Hematopoietic multipotent progenitor cell treated with erythropoietin and hydrocortisone succinate and interleukin-3 and kit ligand, for 15 days (in vitro differentiated cells): Measurements from ENCODE around the gene JAK1.

Experiments
- DNase-seq: peaks from one replicate; pipeline ENCODE4 v3.0.0-alpha.2; 2015; ENCODE audit warnings: low spot score

JAK1 gene

DNA sequence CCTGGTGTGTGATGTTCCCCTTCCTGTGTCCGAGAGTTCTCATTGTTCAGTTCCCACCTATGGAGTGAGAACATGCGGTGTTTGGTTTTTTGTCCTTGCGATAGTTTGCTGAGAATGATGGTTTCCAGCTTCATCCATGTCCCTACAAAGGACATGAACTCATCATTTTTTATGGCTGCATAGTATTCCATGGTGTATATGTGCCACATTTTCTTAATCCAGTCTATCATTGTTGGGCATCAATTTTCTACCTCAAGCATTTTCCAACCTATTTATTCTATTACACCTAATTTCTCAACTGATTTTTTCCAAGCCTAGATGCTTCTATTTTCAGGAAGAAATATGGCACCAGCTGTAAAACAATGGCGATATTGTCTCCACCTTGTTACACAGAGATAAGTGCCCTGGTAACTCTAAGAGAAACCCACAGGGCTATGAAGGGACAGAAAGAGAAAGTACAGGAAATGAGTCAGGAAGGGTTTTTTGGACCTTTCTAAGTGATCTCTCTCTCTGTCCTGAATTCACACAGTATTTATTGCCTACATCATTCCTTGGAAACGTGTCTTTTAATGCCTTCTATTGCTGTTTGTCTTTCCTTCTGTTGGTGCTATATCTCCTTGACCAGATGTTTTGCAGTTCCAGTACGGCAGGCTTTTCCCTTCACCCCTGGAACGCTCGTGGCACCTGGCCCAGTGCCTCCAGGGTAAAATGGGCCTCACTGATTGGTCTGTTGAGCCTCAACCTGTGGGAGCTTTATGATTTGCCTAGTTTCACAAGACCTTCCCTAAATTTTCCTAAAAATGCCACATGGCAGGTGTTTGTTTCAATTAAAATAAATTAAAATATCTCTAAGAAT is 14.6 kb upstream of the JAK1 start:
- no peak for DNase-seq

GRCh38 chr1:64979358-64979757 is 13.0 kb upstream of the JAK1 start:
- DNase-seq, result no peak

- DNase-seq, result no peak
Observed at GRCh38 chr1:64976361-64976760, 10.0 kb upstream of the JAK1 start.

DNA sequence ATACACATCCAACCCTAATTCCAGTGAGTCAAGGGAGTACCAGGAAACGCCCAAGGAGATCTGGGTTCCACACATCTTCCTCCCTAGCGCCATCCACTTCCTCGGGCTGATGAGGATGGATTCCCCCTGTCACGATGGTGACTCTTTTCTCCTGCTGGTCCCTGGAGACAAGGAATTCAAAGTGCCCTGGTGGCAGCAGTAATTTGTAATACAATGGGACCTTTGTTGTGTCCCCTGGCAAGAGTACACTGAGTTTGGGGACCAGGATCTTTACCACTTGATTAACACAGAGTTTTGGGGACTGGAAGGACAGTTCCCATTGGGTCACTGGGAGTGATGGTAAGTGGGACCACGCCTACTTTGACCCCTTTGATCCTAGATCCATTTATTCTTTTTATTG is 9.4 kb upstream of the JAK1 start:
- no peak for DNase-seq

- no peak for DNase-seq
Observed at GRCh38 chr1:64975127-64975526, 8.8 kb upstream of the JAK1 start.

- no peak for DNase-seq
Observed at GRCh38 chr1:64974288-64974825, 8.0 kb upstream of the JAK1 start.

DNA sequence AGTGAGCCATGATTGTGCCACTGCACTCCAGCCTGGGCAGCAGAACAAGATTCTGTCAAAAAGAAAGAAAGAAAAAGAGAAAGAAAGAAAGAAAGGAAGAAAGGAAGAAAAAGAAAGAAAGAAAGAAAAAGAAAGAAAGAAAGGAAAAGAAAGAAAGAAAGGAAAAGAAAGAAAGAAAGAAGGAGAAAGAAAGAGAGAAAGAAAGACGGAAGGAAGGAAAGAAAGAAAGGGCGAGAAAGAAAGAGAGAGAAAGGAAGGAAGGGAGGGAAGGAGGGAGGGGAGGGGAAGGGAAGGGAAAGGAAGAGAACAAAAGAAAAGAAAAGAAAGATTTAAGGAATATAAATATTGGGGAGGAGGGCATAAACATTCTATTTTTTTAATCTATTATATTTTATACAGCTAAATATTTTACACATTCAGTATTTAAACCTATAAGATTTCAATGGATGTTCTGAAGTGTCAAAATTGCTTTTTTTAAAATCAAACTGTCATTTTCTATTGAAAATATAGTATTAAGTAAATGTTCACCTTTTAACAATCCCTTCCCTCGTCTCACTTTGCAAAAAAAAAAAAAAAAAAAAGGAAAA is 6.8 kb upstream of the JAK1 start:
- no peak for DNase-seq

GRCh38 chr1:64969305-64970046 is 3.1 kb upstream of the JAK1 start:
- no peak for DNase-seq

DNA sequence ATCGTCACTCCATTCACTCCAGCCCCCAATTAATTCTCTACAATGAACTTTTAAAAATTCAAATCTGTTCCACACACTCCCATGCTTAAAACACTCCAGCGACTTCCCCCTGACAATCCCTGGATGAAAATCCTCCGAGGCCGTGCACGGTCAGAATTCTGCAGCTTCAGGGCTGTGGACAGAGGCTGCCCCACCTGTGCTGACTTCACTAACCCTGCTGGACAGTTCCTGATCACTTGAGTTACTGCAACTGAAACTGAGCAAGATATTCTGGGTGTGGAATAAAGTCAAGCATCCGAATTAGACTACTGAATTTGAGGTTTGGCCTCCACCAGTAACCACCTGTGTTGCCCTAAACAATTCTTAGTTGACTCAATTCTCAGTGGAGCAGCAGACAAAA is 1.0 kb upstream of the JAK1 start:
- no peak for DNase-seq

- DNase-seq, result no peak
Observed at GRCh38 chr1:64965366-64966157, 787 bp downstream of the JAK1 start.

- DNase-seq, result no peak
Observed at GRCh38 chr1:64963466-64963865, 2.9 kb downstream of the JAK1 start.

DNA sequence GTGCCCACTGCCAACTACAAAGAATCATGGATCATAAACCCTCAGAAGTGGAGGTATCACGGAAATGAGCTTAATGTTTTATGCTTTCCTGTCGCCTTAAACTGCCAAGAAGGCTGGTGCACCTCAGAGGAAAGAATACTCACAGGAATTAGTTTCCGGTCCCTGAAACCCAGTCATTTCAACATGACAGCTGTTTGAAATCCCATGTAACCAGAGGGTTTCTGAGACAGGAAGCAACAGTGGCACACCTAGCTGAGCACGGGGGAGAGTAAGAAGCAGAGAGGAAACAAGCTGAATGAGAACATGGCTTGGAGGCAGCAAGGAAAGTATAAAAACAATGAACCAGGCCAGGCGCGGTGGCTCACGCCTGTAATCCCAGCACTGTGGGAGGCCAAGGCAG is 3.9 kb downstream of the JAK1 start:
- no peak for DNase-seq

GRCh38 chr1:64961923-64962322 is 4.4 kb downstream of the JAK1 start:
- DNase-seq, result no peak

GRCh38 chr1:64960731-64961130 is 5.6 kb downstream of the JAK1 start:
- no peak for DNase-seq

DNA sequence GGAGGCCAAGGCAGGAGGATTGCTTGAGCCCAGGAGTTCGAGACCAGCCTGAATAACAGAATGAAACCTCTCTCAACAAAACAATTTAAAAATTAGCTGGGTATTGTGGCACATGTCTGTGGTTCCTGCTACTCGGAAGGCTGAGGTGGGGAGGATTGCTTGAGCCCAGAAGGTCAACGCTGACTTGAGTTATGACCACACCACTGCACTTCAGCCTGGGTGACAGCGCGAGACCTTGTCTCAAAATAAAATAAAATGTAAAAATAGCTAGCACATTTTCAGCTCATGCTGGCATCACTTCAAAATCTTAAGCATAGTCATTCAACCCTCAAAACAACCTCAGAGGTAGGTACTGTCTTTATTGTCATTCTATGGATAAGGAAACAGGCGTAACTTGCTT is 6.4 kb downstream of the JAK1 start:
- no peak for DNase-seq

DNA sequence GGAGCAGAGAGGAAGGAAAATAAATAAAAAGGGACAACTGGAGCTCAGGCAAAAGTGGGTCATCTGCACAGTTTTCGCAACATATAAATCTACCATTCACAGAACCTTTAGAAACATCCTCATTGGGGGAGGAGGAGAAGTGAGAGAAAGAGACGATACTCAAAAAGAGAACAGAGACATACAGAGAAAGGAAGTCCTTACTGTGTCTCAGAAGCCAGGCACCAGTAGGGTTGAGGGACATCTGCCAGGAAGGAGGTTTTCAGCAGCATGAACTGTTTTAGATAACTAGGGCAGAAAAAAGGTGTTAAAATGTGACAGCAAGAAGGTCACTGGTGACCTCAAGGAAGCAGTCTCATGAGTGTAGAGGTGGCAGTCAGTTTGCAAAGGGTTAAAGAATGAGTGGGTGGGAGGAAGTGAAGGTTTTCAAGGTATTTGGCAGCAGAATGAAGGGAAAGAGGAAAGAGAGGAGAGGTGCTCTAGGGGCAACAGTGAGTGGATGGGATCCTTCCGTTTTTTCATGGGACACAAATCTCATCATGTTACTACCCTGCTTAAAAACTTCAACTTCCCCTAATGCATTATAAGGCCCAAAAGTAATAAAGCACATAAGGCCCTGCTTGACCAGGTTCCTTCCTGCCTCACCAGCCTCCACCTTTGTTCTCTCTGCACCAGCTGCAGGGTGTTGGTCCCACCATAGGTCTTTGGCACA is 9.5 kb downstream of the JAK1 start:
- no peak for DNase-seq

DNA sequence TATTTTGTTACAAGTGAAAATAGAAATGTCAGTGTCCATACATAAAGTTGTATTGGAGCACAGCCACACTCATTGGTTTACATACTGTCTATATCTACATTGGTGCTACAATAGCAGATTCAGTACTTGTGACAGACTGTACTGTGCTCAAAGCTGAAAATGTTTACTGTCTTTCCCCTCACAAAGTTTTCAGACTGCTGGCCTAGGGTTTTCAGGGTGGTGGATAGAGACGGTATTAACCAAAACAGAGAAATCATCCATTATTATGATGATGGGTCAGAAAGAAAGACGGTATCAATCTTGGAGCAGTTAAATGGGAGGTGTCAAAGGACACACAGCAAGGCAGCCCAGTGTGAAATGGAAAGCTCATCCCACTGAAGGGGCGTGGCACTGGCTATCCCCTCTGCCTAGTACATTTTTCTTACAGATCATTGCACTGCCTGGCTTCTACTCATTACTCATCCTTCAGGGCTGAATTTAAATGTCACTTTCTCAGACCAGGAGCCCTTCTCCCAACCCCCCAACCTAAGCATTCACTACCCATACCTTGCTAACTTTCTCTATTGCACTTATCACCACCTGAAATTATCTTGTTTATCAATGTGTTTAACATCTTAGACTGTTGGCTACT is 10.2 kb downstream of the JAK1 start:
- DNase-seq, result no peak

DNA sequence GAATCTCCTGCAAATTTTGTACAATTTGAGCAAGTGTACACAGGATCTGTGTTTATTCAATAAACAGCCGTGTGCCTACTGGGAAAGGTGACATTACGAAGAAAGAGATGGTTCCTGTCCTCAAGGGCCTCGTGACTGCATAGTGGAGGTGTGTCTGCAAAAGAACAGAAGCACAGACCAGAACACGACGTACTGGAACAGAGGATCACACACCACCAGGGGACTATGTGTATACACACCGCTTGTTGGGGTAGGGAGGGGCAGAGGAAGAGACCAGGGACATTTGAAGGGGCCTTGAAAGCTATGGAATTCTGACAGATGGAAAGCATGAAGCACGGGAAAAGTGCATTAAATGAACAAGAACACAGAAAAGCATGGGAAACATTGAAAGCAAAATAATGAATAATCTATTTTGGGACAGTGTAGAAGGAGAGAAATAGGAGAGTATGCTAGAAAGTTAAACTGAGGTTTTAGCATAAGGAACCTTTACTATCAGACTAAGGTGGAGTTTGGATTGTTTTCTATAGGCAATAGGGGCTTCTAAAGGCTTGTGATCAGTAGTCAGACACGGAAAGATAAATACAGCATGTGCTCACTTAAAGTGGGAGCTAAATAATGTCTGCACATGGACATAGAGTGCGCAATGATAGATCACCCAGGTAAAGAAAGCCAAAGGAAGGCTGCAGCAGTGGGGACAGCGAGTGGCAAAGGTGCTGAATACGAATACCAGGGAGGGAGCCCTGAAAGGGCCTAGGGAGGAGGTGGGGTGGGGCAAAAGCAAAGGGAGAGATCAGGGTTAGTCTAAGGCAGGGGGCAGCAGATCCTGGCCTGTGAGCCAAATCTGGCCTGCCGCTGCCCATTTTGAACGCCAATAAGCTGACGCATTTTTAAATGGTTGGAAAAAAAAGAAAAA is 11.0 kb downstream of the JAK1 start:
- DNase-seq, result no peak

- DNase-seq, result no peak
Observed at GRCh38 chr1:64953241-64953640, 13.1 kb downstream of the JAK1 start.

DNA sequence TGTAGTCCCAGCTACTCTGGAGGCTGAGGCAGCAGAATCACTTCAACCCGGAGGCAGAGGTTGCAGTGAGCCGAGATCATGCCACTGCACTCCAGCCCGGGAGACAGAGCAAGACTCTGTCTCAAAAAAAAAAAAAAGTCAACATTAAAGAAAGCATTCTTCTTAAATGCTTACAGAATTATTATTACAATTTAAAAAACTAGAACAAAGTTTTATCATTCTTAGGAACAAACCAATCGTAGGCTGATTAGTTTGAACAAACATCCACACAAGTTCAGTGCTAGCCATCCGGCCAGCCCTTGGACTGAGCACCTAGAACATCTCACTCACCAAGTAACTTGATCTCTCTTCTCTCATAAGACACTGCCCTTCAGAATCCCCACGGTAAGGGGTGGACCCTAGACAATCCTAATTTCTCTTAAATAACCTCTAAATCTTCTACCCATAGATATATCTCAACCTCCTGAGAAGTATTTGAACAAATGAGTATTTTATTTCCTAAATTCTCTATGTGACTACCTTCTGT is 16.0 kb downstream of the JAK1 start:
- DNase-seq, result no peak
